ENCODE measurements around the gene ARHGAP10.

ARHGAP10 gene

DNA sequence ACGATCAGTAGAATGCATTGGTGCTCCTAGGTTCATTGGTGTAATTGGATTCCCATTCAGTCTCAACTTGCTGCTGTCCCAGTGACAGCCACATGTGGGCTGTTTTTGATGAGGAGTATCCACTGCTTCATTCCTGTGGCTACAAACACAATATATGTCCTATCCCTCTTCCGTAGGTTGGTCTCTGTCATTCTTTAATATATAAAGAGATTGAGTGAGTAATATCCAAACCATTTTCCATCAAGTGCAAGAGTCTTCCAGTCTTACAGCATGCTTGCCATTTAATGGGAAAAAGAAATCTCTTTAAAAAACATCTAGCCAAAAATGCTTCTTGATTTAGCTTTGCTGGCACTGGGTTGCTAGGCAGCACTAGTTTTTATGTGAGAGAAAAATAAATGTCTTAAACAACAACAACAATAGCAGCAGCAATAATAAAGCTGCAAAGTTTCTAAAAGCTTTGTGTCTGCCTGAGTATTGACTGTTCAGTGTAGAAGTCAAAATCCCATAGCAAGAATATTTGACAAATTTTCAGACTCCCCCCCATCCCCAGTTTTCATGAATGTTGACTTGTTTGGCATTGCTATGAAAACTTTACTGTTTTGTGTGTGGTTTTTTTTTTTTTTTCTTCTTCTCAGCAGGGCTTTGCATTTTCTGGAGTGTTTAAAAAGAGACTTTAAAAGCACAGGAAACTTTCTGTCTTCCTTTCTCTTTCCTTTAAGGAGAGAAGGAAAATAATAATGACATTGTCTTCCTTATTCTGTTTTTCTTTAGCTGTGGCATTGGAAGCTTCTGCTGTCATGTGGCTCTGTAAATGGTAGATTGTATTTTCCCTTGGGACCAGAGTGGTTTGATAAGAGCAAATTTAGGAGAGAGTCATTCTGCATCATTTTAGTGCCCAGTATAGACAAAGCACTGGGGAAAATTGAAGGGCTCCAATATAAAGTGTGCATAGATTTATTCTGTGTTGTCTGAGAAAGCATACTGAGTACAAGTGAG is 244.3 kb downstream of the ARHGAP10 start:
- Histone ChIP-seq H3K9ac (ENCODE audit: low read depth, low read length) (no peak overlapping the region), H3K27me3 (ENCODE audit: control insufficient read depth, insufficient read depth, low read length) (no peaks in the 10 kb centered on the region), H3K4me1 (ENCODE audit: control insufficient read depth, insufficient read depth, low read length) (peaks cover 3% of the 10 kb centered on the region), H3K36me3 (ENCODE audit: control insufficient read depth, insufficient read depth, low read length) (no peaks in the 10 kb centered on the region), H3K9me3 (ENCODE audit: control insufficient read depth, insufficient read depth, low read length) (no peaks in the 10 kb centered on the region), H3K4me3 (ENCODE audit: low read depth, low read length) (no peak overlapping the region)

DNA sequence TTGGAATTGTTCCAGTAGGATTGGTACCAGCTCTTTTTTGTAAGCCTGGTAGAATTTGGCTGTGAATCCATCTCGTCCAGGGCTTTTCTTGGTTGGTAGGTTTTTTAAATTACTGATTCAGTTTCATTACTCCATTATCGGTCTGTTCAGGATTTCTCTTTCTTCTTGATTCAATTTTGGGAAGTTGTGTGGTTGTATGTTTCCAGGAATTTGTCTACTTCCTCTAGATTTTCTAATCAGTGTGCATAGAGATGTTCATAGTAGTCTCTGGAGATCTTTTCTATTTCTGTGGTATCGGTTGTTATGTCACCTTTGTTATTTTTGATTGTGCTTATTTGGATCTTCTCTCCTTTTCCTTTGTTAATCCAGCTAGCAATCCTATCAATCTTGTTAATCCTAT is 248.7 kb downstream of the ARHGAP10 start:
- H3K36me3 ChIP-seq (ENCODE audit: control insufficient read depth, insufficient read depth, low read length): no peaks in the 10 kb centered on the region
- H3K9ac ChIP-seq (ENCODE audit: low read depth, low read length): no peak overlapping the region
- H3K4me3 ChIP-seq (ENCODE audit: low read depth, low read length): no peak overlapping the region
- no peaks in the 10 kb centered on the region for H3K9me3 ChIP-seq (ENCODE audit: control insufficient read depth, insufficient read depth, low read length)
- no peaks in the 10 kb centered on the region for H3K27me3 ChIP-seq (ENCODE audit: control insufficient read depth, insufficient read depth, low read length)
- peaks cover 7% of the 10 kb centered on the region for H3K4me1 ChIP-seq (ENCODE audit: control insufficient read depth, insufficient read depth, low read length)

DNA sequence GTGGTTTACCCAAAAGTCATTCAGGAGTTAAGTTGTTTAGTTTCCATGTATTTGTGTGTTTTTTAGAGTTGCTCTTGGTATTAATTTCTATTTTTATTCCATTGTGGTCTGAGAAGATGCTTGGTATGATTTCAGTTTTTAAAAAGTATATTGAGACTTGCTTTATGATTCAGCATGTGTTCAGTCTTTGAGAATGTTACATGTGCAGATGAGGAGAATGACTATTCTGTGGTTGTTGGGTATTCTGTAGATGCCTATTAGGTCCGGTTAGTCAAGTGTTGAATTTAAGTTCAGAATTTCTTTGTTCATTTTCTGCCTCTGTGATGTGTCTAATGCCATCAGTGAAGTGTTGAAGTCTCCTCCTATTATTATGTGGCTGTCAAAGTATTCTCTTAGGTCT is 249.4 kb downstream of the ARHGAP10 start:
- Histone ChIP-seq H3K9me3 (ENCODE audit: control insufficient read depth, insufficient read depth, low read length) (no peaks in the 10 kb centered on the region), H3K4me3 (ENCODE audit: low read depth, low read length) (no peak overlapping the region), H3K27me3 (ENCODE audit: control insufficient read depth, insufficient read depth, low read length) (no peaks in the 10 kb centered on the region), H3K9ac (ENCODE audit: low read depth, low read length) (no peak overlapping the region), H3K36me3 (ENCODE audit: control insufficient read depth, insufficient read depth, low read length) (no peaks in the 10 kb centered on the region), H3K4me1 (ENCODE audit: control insufficient read depth, insufficient read depth, low read length) (peaks cover 7% of the 10 kb centered on the region)

DNA sequence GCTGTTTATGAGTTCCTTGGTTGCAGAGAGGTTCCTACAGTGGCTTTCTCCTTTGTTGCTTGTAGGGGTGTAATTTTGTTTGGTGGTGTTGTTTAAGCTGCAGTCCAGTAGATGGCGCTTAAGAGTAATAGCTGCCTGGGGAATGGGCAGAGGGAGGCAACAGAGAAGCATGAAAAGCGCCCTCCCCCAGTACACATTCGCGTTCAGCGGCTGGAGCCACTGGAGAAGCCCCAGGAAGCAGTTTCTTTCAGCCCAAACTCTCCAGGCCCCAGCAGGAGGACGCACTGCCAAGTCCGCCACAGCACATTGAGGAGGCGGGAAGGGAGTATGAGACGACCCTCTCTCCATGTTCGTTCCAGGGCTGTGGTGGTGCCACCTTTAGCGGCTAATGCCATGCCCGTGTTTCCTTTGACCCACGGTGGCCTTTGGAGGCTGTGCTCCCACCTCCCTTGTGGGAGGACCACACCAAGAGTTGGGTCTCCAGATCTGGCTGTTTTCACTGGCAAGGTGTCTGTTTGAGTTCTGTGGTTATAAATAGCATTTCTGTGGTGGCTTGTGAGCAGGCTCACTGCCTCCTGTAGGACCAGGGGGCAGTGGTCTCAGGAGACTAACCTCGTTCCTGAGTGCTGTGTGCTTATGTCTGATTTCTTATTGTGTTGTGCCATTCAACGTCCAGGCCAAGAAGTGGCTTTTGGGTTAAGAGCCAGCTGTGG is 252.3 kb downstream of the ARHGAP10 start:
- Histone ChIP-seq H3K27me3 (ENCODE audit: control insufficient read depth, insufficient read depth, low read length) (no peaks in the 10 kb centered on the region), H3K4me3 (ENCODE audit: low read depth, low read length) (peak overlapping the region; percentile 19), H3K36me3 (ENCODE audit: control insufficient read depth, insufficient read depth, low read length) (no peaks in the 10 kb centered on the region), H3K9me3 (ENCODE audit: control insufficient read depth, insufficient read depth, low read length) (no peaks in the 10 kb centered on the region), H3K4me1 (ENCODE audit: control insufficient read depth, insufficient read depth, low read length) (peaks cover 18% of the 10 kb centered on the region), H3K9ac (ENCODE audit: low read depth, low read length) (peak overlapping the region; percentile 16)

DNA sequence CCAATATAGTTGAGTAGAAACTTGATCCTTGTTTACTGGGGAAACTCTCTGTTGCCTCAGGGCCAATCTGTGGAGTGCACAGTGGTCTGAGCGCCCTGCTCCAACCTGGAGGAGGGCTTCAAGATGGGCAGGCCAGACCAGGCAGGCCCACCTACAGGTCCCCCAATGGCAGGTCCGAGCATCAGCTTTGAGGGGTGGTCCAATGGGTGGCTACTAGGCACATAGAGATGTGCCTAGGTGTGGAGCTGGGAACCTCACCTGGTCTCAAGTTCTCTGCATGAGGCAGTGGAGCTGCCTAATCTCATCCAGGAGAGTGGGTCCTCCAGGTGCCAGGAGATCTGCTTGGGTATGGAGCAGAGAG is 252.9 kb downstream of the ARHGAP10 start:
- H3K9me3 ChIP-seq (ENCODE audit: control insufficient read depth, insufficient read depth, low read length): no peaks in the 10 kb centered on the region
- no peaks in the 10 kb centered on the region for H3K27me3 ChIP-seq (ENCODE audit: control insufficient read depth, insufficient read depth, low read length)
- H3K36me3 ChIP-seq (ENCODE audit: control insufficient read depth, insufficient read depth, low read length): no peaks in the 10 kb centered on the region
- no peak overlapping the region for H3K9ac ChIP-seq (ENCODE audit: low read depth, low read length)
- H3K4me3 ChIP-seq (ENCODE audit: low read depth, low read length): no peak overlapping the region
- peaks cover 18% of the 10 kb centered on the region for H3K4me1 ChIP-seq (ENCODE audit: control insufficient read depth, insufficient read depth, low read length)

DNA sequence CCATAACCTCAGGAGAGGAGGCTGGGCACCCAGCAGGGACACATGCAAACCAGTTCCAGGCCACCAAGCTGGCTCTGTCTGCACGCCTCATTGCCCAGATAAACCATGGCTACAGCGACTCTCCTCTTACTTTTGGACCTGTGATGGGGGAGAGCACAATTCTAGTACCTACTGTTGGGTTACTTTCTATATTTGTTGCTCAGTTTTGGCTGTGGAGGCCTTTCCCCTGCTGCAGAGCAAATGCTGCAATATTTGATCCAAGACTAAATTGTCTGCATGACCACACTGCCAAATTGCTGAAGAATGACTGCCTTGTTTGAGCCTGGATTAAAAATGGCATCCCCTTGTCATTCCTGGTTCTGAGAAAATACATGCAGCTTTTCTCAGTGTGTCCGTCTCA is 253.5 kb downstream of the ARHGAP10 start:
- H3K4me1 ChIP-seq (ENCODE audit: control insufficient read depth, insufficient read depth, low read length): peaks cover 18% of the 10 kb centered on the region
- no peaks in the 10 kb centered on the region for H3K9me3 ChIP-seq (ENCODE audit: control insufficient read depth, insufficient read depth, low read length)
- no peaks in the 10 kb centered on the region for H3K36me3 ChIP-seq (ENCODE audit: control insufficient read depth, insufficient read depth, low read length)
- H3K4me3 ChIP-seq (ENCODE audit: low read depth, low read length): no peak overlapping the region
- H3K9ac ChIP-seq (ENCODE audit: low read depth, low read length): no peak overlapping the region
- H3K27me3 ChIP-seq (ENCODE audit: control insufficient read depth, insufficient read depth, low read length): no peaks in the 10 kb centered on the region

DNA sequence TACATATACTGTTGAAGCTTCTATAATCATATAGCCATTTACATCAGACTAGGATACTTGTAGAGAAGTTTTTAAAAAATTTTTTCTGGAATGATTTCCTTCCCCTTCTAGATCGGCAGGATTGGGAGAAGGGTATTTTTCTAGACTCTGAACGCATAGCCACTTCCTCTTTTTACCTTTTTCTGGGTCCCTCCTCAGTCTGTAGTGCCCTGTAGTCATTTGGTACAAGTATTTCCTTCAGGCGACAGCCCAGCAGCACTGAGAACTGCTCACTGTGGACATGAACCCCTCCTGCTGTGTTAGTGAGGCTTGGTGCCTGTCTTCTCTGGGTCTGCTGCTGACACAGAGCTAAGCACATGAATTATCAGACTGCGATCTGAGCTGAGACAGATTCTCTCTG is 255.4 kb downstream of the ARHGAP10 start:
- peaks cover 18% of the 10 kb centered on the region for H3K4me1 ChIP-seq (ENCODE audit: control insufficient read depth, insufficient read depth, low read length)
- H3K4me3 ChIP-seq (ENCODE audit: low read depth, low read length): no peak overlapping the region
- H3K9ac ChIP-seq (ENCODE audit: low read depth, low read length): peak overlapping the region; percentile 19
- no peaks in the 10 kb centered on the region for H3K9me3 ChIP-seq (ENCODE audit: control insufficient read depth, insufficient read depth, low read length)
- H3K36me3 ChIP-seq (ENCODE audit: control insufficient read depth, insufficient read depth, low read length): no peaks in the 10 kb centered on the region
- no peaks in the 10 kb centered on the region for H3K27me3 ChIP-seq (ENCODE audit: control insufficient read depth, insufficient read depth, low read length)

DNA sequence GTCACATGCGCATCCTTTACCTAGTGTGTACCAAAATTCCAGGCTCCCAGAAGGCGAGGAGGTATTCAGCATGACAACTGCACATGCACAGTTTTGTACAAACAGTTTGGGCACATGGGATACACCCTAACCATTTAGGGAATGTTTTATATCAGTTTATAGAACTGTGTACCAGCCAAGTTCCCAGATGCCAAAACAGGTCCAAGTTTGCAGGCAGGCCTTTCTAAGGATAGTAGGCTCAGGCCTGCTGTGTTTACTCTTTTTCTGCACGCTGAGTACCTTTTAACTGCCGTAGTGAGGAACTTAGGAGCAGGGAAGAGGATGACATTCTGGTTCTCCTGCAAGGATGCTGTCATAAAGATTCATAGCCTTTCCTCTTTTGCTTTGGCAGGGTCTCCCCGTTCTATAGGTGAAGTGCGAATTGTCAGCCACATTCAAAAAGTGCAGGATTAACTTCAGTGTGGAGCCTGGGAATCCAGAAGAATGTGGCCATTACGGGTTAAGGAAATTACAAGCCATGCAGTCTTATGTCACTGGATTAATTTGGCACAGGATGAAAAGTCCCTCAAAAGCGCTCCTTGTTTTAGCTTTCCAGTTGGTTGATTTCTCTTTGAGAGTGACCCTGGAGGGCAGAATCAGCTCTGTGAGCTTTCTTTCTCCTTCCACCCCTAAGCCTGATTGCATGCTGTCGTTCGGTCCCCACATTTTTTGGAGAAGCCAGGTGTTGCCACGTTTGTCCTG is 259.8 kb downstream of the ARHGAP10 start:
- Histone ChIP-seq H3K4me3 (ENCODE audit: low read depth, low read length) (no peak overlapping the region), H3K36me3 (ENCODE audit: control insufficient read depth, insufficient read depth, low read length) (no peaks in the 10 kb centered on the region), H3K9me3 (ENCODE audit: control insufficient read depth, insufficient read depth, low read length) (no peaks in the 10 kb centered on the region), H3K9ac (ENCODE audit: low read depth, low read length) (no peak overlapping the region), H3K27me3 (ENCODE audit: control insufficient read depth, insufficient read depth, low read length) (no peaks in the 10 kb centered on the region), H3K4me1 (ENCODE audit: control insufficient read depth, insufficient read depth, low read length) (peaks cover 11% of the 10 kb centered on the region)

DNA sequence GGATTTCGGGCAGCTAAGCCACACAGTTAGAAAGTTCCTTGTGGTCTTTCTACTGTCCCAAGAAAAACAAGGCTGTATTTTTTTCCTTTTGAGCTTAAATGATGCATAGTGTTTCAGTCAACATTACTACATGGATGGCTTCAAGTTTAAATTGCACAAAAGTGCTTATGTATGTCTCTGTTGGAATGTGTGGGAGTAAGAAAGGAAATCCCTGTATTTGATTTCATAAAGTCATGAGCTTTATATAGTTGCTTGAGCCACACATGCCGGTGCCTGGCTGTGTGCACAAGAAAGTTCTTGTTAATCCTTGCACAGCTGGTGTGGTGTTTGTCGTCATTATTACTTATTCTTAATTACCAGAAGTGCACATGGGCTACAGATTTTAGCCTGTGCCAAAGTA is 262.2 kb downstream of the ARHGAP10 start:
- Histone ChIP-seq H3K36me3 (ENCODE audit: control insufficient read depth, insufficient read depth, low read length) (no peaks in the 10 kb centered on the region), H3K4me1 (ENCODE audit: control insufficient read depth, insufficient read depth, low read length) (no peaks in the 10 kb centered on the region), H3K9ac (ENCODE audit: low read depth, low read length) (no peak overlapping the region), H3K4me3 (ENCODE audit: low read depth, low read length) (no peak overlapping the region), H3K27me3 (ENCODE audit: control insufficient read depth, insufficient read depth, low read length) (no peaks in the 10 kb centered on the region), H3K9me3 (ENCODE audit: control insufficient read depth, insufficient read depth, low read length) (no peaks in the 10 kb centered on the region)

DNA sequence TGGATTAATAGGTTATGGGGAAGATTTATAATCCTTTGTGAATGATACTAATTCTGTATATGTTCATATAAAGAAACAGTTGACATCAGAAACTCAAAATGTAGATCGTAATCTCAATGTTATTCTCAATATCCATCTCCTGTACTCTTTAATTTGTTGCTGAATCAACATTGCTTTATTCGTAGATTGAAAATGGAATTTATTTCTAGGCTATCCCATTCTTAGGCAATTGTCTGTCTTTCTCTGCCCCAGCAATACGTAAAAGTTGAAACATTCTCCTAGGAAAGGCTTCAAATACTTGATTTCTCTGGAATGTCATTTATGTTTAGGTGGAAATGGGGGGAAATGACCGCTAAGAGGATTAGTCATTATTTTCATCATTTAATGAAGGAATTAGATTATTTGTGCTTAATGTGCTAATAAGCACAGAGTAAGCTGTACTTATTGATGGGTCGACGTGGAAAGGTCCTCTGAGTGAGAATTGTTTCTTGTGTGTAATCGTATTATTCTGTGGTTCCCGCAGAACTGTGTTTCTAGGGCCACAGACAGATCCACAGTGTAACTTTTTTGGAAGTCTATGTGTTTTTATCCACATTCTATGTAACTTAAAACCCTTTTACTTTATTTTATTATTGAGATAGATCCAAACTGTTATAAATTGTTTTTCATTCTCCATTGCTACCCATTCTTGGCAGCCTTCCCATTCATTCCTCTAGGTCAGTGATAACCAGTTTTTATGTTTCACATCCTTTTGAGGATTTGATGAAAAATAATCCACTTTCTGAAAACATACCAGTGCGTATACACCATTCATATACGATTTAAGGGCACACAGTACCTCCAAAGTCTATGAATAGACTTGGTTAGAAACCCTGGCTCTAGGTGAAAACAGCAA is 262.9 kb downstream of the ARHGAP10 start:
- H3K27me3 ChIP-seq (ENCODE audit: control insufficient read depth, insufficient read depth, low read length): no peaks in the 10 kb centered on the region
- no peak overlapping the region for H3K9ac ChIP-seq (ENCODE audit: low read depth, low read length)

DNA sequence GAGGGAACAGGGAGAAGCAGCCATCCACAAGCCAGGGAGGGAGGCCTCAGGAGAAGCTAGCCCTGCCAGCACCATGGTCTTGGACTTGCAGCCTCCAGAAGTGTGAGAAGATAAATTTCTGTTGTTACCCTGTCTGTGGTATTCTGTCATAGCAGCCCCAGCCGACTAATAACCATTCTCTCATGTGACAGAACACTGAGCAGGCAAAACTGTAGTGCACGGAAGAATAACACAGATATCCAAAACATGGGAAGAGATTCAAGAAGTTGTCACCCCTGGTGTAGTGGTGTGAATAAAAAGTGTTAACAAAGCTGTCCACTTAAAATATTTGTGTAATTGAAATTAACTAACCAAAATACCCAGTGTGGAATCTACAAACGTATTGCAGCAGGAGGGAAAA is 265.0 kb downstream of the ARHGAP10 start:
- no peaks in the 10 kb centered on the region for H3K36me3 ChIP-seq (ENCODE audit: control insufficient read depth, insufficient read depth, low read length)
- H3K9ac ChIP-seq (ENCODE audit: low read depth, low read length): no peak overlapping the region
- no peaks in the 10 kb centered on the region for H3K9me3 ChIP-seq (ENCODE audit: control insufficient read depth, insufficient read depth, low read length)
- no peaks in the 10 kb centered on the region for H3K27me3 ChIP-seq (ENCODE audit: control insufficient read depth, insufficient read depth, low read length)
- H3K4me1 ChIP-seq (ENCODE audit: control insufficient read depth, insufficient read depth, low read length): no peaks in the 10 kb centered on the region
- H3K4me3 ChIP-seq (ENCODE audit: low read depth, low read length): no peak overlapping the region

More for the DNA sequence above, 262.9 kb downstream of the ARHGAP10 start:
- H3K9me3 ChIP-seq (ENCODE audit: control insufficient read depth, insufficient read depth, low read length): no peaks in the 10 kb centered on the region
- H3K4me1 ChIP-seq (ENCODE audit: control insufficient read depth, insufficient read depth, low read length): no peaks in the 10 kb centered on the region
- no peaks in the 10 kb centered on the region for H3K36me3 ChIP-seq (ENCODE audit: control insufficient read depth, insufficient read depth, low read length)
- no peak overlapping the region for H3K4me3 ChIP-seq (ENCODE audit: low read depth, low read length)
